DOHH2 (cell line): Measurements from ENCODE around the gene DMD.
"Not testable (repeated sequence)": the region's sequence is repeated elsewhere in the genome, so short reads cannot be mapped to it uniquely, and the experiment has no call there.

ENCODE experiments used
- EZH2phosphoT487 ChIP-seq: fragments of 200-600 bp; sonication (generic); IDR thresholded peaks from 2 replicates; pipeline ENCODE4 v1.6.1; 2017; ENCODE audit warnings: borderline replicate concordance, mild to moderate bottlenecking, antibody characterized with exemption, low read length, moderate library complexity, mixed read lengths
- TF ChIP-seq, protein P1 (sequence below): fragments of 200-600 bp; sonication (generic); IDR thresholded peaks from one replicate; pipeline ENCODE4 v1.5.1; 2014; ENCODE audit warnings: antibody characterized with exemption, mild to moderate bottlenecking, low read depth, low read length; ENCODE audit not compliant: poor library complexity, severe bottlenecking

DNA sequence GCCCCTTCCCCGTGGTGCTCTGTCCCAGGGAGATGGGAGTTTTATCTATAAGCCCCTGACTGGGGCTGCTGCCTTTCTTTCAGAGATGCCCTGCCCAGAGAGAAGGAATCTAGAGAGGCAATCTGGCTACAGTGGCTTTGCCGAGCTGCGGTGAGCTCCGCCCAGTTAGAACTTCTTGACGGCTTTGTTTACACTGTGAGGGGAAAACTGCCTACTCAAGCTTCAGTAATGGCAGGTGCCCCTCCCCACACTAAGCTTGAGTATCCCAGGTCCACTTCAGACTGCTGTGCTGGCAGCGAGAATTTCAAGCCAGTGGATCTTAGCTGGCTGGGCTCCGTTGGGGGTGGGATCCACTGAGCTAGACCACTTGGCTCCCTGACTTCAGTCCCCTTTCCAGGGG, 1740.6 kb downstream of the DMD start:
- TF ChIP-seq, protein P1, sequence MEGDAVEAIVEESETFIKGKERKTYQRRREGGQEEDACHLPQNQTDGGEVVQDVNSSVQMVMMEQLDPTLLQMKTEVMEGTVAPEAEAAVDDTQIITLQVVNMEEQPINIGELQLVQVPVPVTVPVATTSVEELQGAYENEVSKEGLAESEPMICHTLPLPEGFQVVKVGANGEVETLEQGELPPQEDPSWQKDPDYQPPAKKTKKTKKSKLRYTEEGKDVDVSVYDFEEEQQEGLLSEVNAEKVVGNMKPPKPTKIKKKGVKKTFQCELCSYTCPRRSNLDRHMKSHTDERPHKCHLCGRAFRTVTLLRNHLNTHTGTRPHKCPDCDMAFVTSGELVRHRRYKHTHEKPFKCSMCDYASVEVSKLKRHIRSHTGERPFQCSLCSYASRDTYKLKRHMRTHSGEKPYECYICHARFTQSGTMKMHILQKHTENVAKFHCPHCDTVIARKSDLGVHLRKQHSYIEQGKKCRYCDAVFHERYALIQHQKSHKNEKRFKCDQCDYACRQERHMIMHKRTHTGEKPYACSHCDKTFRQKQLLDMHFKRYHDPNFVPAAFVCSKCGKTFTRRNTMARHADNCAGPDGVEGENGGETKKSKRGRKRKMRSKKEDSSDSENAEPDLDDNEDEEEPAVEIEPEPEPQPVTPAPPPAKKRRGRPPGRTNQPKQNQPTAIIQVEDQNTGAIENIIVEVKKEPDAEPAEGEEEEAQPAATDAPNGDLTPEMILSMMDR = not testable (repeated sequence)
- TF ChIP-seq EZH2phosphoT487 = not testable (repeated sequence)
